ENCODE data around the gene NDUFS6. TPM values are rescaled to one million over a fixed set of nuclear protein-coding genes. Genes with fewer than 3 reads are reported as not detected.

NDUFS6 gene
- total and polyA plus RNA-seq, 2 donors (not counting 1 experiment from before 2014, with no cell fraction given) = 21.8 to 68.5 TPM

DNA sequence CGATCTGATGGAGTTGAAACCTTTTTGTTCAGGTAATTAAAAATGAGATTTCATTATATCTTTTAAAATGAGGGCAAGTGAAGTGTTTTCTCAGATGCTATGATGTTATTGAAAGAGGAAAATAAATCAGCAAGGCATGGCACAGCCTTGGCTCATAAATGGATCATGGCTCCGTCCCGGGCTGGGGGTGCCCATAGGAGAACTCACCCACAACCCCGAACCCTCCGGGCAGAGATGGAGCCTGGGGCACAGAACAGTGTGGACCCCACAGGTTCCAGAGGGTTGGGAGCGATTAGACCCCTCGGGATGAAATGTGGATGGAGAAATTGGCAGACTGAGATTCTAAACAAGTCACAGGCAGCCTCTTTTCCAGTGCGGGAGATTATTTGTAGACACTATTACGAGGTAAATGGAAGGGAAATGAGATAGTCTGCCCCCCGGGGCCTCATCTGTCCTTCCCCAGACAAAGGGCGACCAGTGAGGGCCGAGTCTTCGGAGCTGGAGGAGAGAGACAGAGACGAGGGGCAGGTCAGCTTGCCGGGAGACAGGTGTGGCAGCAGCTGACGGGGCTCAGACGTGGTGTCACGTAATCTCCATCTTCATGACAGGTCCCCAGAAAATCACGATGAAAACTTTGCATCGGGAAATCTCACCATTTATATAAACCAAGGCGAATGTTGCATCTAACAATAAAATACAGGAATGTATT lies 33.7 kb downstream of the NDUFS6 start:
- Histone ChIP-seq H3K4me3 (replicated peaks in 1 of 4; ENCODE audit: control extremely low read depth in 1 of 4, insufficient read depth in 1 of 4, low read depth in 3 of 4, low read length in 4 of 4) (no peak overlapping the region), H3K27ac (ENCODE audit: insufficient read depth, low read length) (no peak overlapping the region), H2AFZ (ENCODE audit: low read length) (no peak overlapping the region), H4K20me1 (ENCODE audit: control insufficient read depth, extremely low read depth, insufficient read depth, low read length) (no peaks in the 10 kb centered on the region), H3K36me3 (ENCODE audit: control insufficient read depth, insufficient read depth, low read length) (no peaks in the 10 kb centered on the region), H3K4me1 (ENCODE audit: control insufficient read depth, extremely low read depth, insufficient read depth, low read length) (no peaks in the 10 kb centered on the region), H3K9me3 (ENCODE audit: control insufficient read depth, insufficient read depth, low read depth, low read length) (no peaks in the 10 kb centered on the region), H3K4me2 (ENCODE audit: extremely low read depth, insufficient read depth, low read length) (no peak overlapping the region), H3K9ac (ENCODE audit: insufficient read depth, low read length) (no peak overlapping the region), H3K27me3 (ENCODE audit: control insufficient read depth, insufficient read depth, low read length) (peaks cover 10% of the 10 kb centered on the region), H3K79me2 (ENCODE audit: control insufficient read depth, insufficient read depth, low read length) (no peaks in the 10 kb centered on the region)
- no peak for DNase-seq (ENCODE audit: low read depth in 2 of 2)
- TF ChIP-seq EZH2 (IDR thresholded peaks at IDR 0.05; ENCODE audit: low read length, missing control alignments) = no peak
- TF ChIP-seq, protein P1, sequence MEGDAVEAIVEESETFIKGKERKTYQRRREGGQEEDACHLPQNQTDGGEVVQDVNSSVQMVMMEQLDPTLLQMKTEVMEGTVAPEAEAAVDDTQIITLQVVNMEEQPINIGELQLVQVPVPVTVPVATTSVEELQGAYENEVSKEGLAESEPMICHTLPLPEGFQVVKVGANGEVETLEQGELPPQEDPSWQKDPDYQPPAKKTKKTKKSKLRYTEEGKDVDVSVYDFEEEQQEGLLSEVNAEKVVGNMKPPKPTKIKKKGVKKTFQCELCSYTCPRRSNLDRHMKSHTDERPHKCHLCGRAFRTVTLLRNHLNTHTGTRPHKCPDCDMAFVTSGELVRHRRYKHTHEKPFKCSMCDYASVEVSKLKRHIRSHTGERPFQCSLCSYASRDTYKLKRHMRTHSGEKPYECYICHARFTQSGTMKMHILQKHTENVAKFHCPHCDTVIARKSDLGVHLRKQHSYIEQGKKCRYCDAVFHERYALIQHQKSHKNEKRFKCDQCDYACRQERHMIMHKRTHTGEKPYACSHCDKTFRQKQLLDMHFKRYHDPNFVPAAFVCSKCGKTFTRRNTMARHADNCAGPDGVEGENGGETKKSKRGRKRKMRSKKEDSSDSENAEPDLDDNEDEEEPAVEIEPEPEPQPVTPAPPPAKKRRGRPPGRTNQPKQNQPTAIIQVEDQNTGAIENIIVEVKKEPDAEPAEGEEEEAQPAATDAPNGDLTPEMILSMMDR (conservative IDR thresholded peaks at IDR 0.05 in 1 of 2, IDR thresholded peaks at IDR 0.05 in 1 of 2; ENCODE audit: low read depth in 1 of 2, low read length in 2 of 2) = no peak

DNA sequence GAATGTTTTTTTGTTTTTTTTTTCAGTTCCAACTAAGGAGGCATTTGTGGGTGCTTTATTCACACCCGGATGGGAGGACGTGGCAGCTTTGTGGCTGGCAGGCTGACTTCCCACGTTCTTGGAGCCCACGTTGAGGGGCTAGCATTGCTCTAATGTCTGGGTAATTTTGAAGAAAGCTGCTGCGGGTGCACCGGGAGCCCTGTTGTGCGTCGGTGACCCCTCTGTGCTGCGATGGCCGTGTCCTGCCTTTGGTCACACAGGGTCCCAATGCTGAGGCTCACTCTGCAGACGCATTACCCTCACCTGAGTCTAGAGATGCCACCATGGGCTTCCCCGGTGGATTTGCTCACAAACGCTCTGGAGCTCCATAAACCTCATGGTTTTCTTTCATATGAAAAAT lies 34.2 kb downstream of the NDUFS6 start:
- peaks cover 10% of the 10 kb centered on the region for H3K27me3 ChIP-seq (ENCODE audit: control insufficient read depth, insufficient read depth, low read length)
- no peak for DNase-seq (ENCODE audit: low read depth in 2 of 2)

DNA sequence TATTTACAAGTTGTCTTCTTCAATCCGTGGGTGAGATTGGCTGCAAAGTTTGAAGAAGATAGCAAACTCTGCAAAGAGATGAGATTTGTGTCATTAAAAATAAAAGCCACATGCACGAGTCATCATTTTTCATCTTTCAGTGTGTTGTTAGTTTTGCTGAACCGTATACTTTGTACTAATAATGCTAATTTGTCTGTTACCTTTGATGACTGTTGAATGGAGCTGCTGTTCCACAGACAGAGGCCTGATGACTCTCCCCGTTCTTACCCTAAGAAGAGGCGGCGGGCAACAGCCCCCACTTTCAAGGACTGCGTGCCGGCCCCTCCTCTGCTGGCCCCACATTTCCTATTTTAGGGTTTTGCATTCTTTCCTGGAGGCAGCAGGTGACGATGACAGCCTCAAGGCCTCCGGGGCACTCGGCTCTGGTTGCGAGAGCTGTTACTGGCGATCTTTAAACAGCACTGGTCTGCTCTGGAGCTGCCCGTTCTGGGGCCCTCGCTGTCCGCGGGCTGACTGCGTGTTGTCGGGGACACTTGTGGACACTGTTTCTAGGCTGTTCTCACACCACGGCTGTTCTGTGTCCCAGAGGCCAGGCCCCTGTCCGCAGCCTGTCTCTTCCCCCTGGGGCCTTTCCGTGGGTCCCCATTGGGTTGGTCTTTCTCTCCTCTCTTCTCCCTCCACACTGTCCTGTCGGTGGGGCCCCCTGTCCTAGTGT lies 35.1 kb downstream of the NDUFS6 start:
- no peaks in the 10 kb centered on the region for H3K79me2 ChIP-seq (ENCODE audit: control insufficient read depth, insufficient read depth, low read length)
- no peak overlapping the region for H2AFZ ChIP-seq (ENCODE audit: low read length)
- no peaks in the 10 kb centered on the region for H3K4me1 ChIP-seq (ENCODE audit: control insufficient read depth, extremely low read depth, insufficient read depth, low read length)
- H3K27me3 ChIP-seq (ENCODE audit: control insufficient read depth, insufficient read depth, low read length) = peaks cover 13% of the 10 kb centered on the region
- H3K4me3 ChIP-seq (replicated peaks in 1 of 4; ENCODE audit: control extremely low read depth in 1 of 4, insufficient read depth in 1 of 4, low read depth in 3 of 4, low read length in 4 of 4) = no peak overlapping the region
- no peaks in the 10 kb centered on the region for H3K9me3 ChIP-seq (ENCODE audit: control insufficient read depth, insufficient read depth, low read depth, low read length)
- no peak overlapping the region for H3K27ac ChIP-seq (ENCODE audit: insufficient read depth, low read length)
- no peak overlapping the region for H3K9ac ChIP-seq (ENCODE audit: insufficient read depth, low read length)
- no peak overlapping the region for H3K4me2 ChIP-seq (ENCODE audit: extremely low read depth, insufficient read depth, low read length)
- H4K20me1 ChIP-seq (ENCODE audit: control insufficient read depth, extremely low read depth, insufficient read depth, low read length) = no peaks in the 10 kb centered on the region
- no peak for DNase-seq (ENCODE audit: low read depth in 2 of 2)
- no peak for TF ChIP-seq EZH2 (IDR thresholded peaks at IDR 0.05; ENCODE audit: low read length, missing control alignments)
- TF ChIP-seq, protein P1 (conservative IDR thresholded peaks at IDR 0.05 in 1 of 2, IDR thresholded peaks at IDR 0.05 in 1 of 2; ENCODE audit: low read depth in 1 of 2, low read length in 2 of 2) = no peak
- no peaks in the 10 kb centered on the region for H3K36me3 ChIP-seq (ENCODE audit: control insufficient read depth, insufficient read depth, low read length)

More for the DNA sequence above, 34.2 kb downstream of the NDUFS6 start:
- H3K27ac ChIP-seq (ENCODE audit: insufficient read depth, low read length) = no peak overlapping the region
- TF ChIP-seq EZH2 (IDR thresholded peaks at IDR 0.05; ENCODE audit: low read length, missing control alignments) = no peak
- TF ChIP-seq, protein P1 (conservative IDR thresholded peaks at IDR 0.05 in 1 of 2, IDR thresholded peaks at IDR 0.05 in 1 of 2; ENCODE audit: low read depth in 1 of 2, low read length in 2 of 2) = no peak
- no peak overlapping the region for H3K9ac ChIP-seq (ENCODE audit: insufficient read depth, low read length)
- no peaks in the 10 kb centered on the region for H3K36me3 ChIP-seq (ENCODE audit: control insufficient read depth, insufficient read depth, low read length)
- no peak overlapping the region for H3K4me2 ChIP-seq (ENCODE audit: extremely low read depth, insufficient read depth, low read length)
- no peaks in the 10 kb centered on the region for H3K4me1 ChIP-seq (ENCODE audit: control insufficient read depth, extremely low read depth, insufficient read depth, low read length)
- no peaks in the 10 kb centered on the region for H4K20me1 ChIP-seq (ENCODE audit: control insufficient read depth, extremely low read depth, insufficient read depth, low read length)
- no peaks in the 10 kb centered on the region for H3K79me2 ChIP-seq (ENCODE audit: control insufficient read depth, insufficient read depth, low read length)
- no peak overlapping the region for H2AFZ ChIP-seq (ENCODE audit: low read length)
- no peak overlapping the region for H3K4me3 ChIP-seq (replicated peaks in 1 of 4; ENCODE audit: control extremely low read depth in 1 of 4, insufficient read depth in 1 of 4, low read depth in 3 of 4, low read length in 4 of 4)
- no peaks in the 10 kb centered on the region for H3K9me3 ChIP-seq (ENCODE audit: control insufficient read depth, insufficient read depth, low read depth, low read length)

Measured in fibroblast of lung (primary cell).